ENCODE measurements around the gene PRKCB. TPM values are rescaled to one million over a fixed set of nuclear protein-coding genes. Genes with fewer than 3 reads are reported as not detected.
"Not testable (repeated sequence)": the region's sequence is repeated elsewhere in the genome, so short reads cannot be mapped to it uniquely, and the experiment has no call there.

Gene PRKCB
- total RNA-seq, 2 donors from 2014 or later, result 72.1 to 77.0 TPM

DNA sequence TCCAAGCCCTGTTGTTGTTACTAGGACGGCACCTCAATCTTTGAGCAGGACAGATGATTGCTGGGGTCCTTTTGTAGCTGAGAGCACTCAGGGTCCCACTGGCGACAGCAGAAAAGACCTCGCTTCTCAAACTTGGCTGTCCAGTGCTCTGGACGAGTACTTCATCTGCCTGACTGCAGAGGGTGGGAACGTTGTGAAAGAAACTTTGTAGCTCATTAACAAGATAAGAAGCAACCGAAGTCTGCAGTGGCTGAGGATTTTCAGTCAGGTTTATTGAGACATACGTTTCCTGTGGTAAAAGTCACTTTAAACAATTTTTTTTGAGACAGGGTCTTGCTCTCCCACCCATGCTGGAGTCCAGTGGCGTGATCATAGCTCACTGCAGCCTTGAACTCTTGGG lies 191.7 kb downstream of the PRKCB start:
- H3K4me3 Mint-ChIP-seq, result no peak overlapping the region
- peaks cover 6% of the 10 kb centered on the region for H3K4me1 Mint-ChIP-seq (ENCODE audit: low read depth)
- no peaks in the 10 kb centered on the region for H3K36me3 Mint-ChIP-seq (ENCODE audit: insufficient read depth in 2 of 2)
- ATAC-seq (replicated peaks in 1 of 2) (no peak), DNase-seq (no peak)
- H3K9me3 Mint-ChIP-seq, result no peaks in the 10 kb centered on the region
- no peak overlapping the region for H3K27ac Mint-ChIP-seq
- H3K27me3 Mint-ChIP-seq (ENCODE audit: low read depth), result no peaks in the 10 kb centered on the region

DNA sequence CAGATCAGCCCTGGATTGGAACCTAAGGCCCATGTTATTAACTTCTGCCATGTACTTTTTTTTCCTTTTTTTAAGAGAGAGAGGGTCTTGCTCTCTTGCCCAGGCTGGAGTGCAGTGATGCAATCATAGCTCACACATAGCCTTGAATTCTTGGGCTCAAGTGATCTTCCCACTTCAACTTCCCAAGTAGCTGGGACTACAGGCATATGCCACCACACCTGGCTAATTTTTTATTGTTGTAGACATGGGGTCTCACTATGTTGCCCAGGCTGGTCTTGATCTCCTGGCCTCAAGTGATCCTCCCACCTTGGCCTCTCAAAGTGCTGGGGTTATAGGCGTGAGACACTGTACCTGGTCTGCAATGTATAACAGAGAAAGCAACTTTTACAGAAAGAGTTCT lies 194.1 kb downstream of the PRKCB start:
- not testable (repeated sequence) for ATAC-seq (replicated peaks in 1 of 2); DNase-seq; H3K4me1 Mint-ChIP-seq (ENCODE audit: low read depth); H3K4me3 Mint-ChIP-seq; H3K27ac Mint-ChIP-seq; H3K27me3 Mint-ChIP-seq (ENCODE audit: low read depth); H3K36me3 Mint-ChIP-seq (ENCODE audit: insufficient read depth in 2 of 2); H3K9me3 Mint-ChIP-seq

DNA sequence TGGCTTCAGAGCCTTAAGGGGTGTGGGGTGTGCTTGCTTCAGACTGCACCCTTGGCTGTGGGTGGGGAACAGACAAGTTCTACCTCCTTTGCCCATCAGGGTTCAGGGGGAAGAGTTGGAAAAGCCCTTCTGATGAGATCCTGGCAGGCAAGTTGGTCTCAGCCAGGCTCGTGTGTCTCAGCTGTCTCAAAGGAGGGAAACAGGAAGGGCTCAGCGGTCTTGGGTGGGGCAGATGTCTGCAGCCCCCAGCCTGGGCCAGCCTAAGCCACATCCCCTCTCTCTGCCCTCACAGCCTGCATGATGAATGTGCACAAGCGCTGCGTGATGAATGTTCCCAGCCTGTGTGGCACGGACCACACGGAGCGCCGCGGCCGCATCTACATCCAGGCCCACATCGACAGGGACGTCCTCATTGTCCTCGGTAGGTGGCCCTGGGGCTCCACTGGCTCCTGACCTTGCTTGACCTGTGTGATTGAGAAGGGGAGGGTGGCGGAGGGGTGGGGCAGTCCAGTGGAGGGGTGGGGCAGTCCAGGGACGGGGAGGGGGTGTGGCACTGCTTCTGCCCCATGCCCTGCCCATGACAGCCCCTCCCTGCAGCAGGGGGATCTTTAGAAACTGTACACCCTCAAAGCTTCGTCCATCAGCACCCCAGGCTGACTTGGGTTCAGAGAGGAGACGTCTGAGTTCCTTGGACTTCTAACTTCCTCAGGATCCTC lies 199.5 kb downstream of the PRKCB start:
- no peak overlapping the region for H3K4me3 Mint-ChIP-seq
- ATAC-seq (replicated peaks in 1 of 2) (peak; percentile 70 to 77), DNase-seq (peak; percentile 14 to 16)
- no peak overlapping the region for H3K27ac Mint-ChIP-seq
- H3K4me1 Mint-ChIP-seq (ENCODE audit: low read depth), result peaks cover 28% of the 10 kb centered on the region
- no peaks in the 10 kb centered on the region for H3K27me3 Mint-ChIP-seq (ENCODE audit: low read depth)
- no peaks in the 10 kb centered on the region for H3K9me3 Mint-ChIP-seq
- H3K36me3 Mint-ChIP-seq (ENCODE audit: insufficient read depth in 2 of 2), result peaks cover 7 to 14% of the 10 kb centered on the region in 2 donors

DNA sequence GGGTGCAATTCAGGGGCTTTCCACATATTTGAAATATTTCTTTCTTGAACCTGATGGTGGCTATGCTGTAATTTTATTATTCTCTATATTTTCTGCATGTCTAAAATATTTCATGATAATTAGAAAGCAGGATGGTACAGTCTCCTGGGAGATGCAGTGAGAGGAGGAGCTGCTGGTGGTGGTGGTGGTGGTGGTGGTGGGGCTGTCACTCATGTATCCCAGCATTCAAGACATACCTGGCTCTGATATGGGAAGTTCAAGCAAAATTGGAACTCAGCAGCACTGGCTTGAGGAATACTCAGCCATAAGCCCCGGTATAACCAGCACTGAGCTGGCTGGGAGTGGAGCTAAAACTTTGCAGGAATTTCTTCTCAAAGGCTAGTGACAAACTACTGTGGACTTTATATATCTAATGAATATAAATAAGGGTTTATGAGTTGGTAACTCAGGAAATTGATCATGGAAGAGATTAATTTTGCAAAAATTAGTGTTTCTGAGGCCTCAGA lies 200.3 kb downstream of the PRKCB start:
- DNase-seq (no peak), ATAC-seq (replicated peaks in 1 of 2) (no peak)
- Mint-ChIP-seq H3K27me3 (ENCODE audit: low read depth) (no peaks in the 10 kb centered on the region), H3K4me3 (no peak overlapping the region), H3K36me3 (ENCODE audit: insufficient read depth in 2 of 2) (peaks cover 7 to 14% of the 10 kb centered on the region in 2 donors), H3K4me1 (ENCODE audit: low read depth) (peaks cover 28% of the 10 kb centered on the region), H3K27ac (no peak overlapping the region), H3K9me3 (no peaks in the 10 kb centered on the region)

DNA sequence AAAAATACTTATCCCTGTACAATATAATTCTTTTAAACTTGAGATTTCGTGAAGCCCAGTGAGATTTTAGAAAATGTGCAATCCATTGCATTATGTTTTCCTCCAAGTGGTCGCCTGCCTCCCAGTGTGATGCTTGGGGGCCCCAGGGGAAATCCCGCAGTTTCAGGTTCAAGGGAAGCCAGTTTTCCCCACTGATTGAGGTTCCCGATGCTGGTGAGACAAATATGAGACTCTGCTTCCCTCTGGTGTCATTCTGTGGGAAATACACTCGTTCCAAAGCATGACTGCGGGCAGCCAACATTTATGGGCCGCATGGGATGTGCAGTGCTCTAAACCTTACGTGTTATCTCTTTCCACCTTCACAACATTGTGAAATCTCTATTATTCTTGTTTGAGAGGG lies 200.8 kb downstream of the PRKCB start:
- H3K9me3 Mint-ChIP-seq, result no peaks in the 10 kb centered on the region
- DNase-seq (peak; percentile 22 to 30), ATAC-seq (replicated peaks in 1 of 2) (peak; percentile 38 to 46)
- H3K4me1 Mint-ChIP-seq (ENCODE audit: low read depth), result peaks cover 30% of the 10 kb centered on the region
- no peak overlapping the region for H3K4me3 Mint-ChIP-seq
- H3K36me3 Mint-ChIP-seq (ENCODE audit: insufficient read depth in 2 of 2), result peaks cover 7 to 14% of the 10 kb centered on the region in 2 donors
- no peak overlapping the region for H3K27ac Mint-ChIP-seq
- no peaks in the 10 kb centered on the region for H3K27me3 Mint-ChIP-seq (ENCODE audit: low read depth)

DNA sequence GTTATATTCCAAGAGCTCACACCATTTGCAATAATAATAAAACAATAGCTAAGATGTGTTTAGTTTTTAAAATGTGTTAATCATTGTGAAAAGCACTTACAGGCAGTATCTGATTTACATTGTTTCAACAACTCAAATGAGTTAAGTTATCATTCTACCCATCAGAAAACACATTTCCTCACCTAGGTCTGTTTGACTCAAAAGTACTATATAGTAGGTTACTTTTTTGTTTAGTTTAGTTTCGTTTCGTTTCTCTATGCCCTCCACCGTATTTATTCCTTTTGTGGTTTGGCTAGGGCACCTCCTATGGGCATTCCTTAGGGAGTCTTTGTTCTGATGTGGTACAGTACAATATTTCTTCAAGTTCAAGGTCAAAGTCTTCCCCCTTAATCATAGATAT lies 201.6 kb downstream of the PRKCB start:
- Mint-ChIP-seq H3K4me1 (ENCODE audit: low read depth) (peaks cover 35% of the 10 kb centered on the region), H3K27me3 (ENCODE audit: low read depth) (no peaks in the 10 kb centered on the region), H3K36me3 (ENCODE audit: insufficient read depth in 2 of 2) (peaks cover 7 to 14% of the 10 kb centered on the region in 2 donors), H3K27ac (no peak overlapping the region), H3K4me3 (no peak overlapping the region), H3K9me3 (no peaks in the 10 kb centered on the region)
- ATAC-seq (replicated peaks in 1 of 2), result no peak
- DNase-seq, result no peak

DNA sequence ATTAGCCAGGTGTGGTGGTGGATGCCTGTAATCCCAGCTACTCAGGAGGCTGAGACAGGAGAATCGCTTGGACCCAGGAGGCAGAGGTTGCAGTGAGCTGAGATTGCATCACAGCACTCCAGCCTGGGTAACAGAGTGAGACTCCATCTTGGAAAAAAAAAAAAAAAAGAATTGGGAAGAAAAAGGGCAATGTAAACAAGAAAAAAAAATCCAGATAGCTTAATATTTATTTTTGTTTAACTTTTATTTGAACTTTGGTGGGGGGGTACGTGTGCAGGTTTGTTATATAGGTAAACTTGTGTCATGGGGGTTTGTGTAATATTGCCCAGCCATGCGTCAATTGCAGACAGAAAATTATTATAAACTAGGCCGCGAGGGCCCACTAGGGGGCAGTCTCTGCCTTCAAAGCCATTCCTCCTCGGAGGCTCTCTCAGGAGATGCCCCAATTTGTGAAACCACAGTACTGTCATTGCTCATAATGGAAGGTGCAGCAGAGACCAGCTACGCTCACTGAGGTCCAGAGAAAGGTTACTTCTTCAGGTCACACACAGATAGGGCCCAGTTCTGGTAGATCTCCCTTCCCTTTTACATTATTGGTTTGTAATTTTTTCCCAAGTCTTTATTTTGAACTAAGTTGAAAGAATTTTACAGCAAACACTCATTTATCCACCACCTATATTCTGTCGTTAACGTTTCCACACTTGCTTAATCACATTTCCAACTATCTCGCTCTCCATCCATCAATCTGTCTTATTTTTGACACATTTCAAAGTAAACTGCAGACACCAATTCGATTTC lies 206.2 kb downstream of the PRKCB start:
- no peak overlapping the region for H3K27ac Mint-ChIP-seq
- H3K27me3 Mint-ChIP-seq (ENCODE audit: low read depth), result no peaks in the 10 kb centered on the region
- ATAC-seq (replicated peaks in 1 of 2), result peak; percentile 96 to 99
- H3K9me3 Mint-ChIP-seq, result no peaks in the 10 kb centered on the region
- DNase-seq, result peak; percentile 73 to 86
- peaks cover 2 to 8% of the 10 kb centered on the region in 2 donors for H3K36me3 Mint-ChIP-seq (ENCODE audit: insufficient read depth in 2 of 2)
- no peak overlapping the region for H3K4me3 Mint-ChIP-seq
- peaks cover 11% of the 10 kb centered on the region for H3K4me1 Mint-ChIP-seq (ENCODE audit: low read depth)

DNA sequence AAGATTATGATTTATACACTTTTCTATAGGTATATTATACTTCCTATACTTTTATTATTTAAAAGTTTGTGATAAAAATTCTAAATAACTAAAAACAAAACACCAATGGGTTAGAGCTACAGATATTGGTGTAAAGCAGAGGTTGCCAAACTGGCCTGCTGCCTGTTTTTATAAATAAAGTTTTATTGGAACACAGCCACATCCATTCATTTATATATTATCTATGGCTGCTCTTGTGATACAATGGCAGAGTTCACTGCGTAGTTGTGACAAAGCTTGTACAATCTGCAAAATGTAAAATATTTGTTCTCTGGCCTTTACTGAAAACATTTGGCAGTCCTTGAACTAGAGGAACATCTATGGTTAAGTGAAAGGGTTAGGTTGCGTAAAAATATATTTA lies 208.7 kb downstream of the PRKCB start:
- Mint-ChIP-seq H3K9me3 (no peaks in the 10 kb centered on the region), H3K4me3 (no peak overlapping the region), H3K4me1 (ENCODE audit: low read depth) (peaks cover 10% of the 10 kb centered on the region), H3K36me3 (ENCODE audit: insufficient read depth in 2 of 2) (no peaks in the 10 kb centered on the region), H3K27me3 (ENCODE audit: low read depth) (no peaks in the 10 kb centered on the region), H3K27ac (no peak overlapping the region)
- DNase-seq (no peak), ATAC-seq (replicated peaks in 1 of 2) (no peak)

DNA sequence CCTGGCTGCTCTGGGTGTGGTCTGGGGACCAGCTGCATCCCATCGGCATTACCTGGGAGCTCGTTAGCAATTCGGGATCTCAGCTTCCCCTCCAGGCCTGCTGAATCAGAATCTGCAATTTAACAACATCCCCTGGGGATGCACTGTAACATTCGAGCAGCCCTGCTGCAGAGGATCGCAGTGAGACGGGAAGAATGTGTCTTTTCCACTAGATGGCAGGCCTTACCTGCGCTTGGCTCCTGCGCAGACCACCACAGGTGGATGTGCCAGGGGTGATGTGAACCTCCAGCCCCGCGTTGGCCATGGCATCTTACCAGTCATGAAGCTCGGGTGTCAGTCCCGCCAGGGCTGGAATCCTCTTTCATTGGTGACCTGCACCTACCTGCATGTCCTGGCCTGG lies 209.9 kb downstream of the PRKCB start:
- DNase-seq (no peak), ATAC-seq (replicated peaks in 1 of 2) (no peak)
- no peaks in the 10 kb centered on the region for H3K9me3 Mint-ChIP-seq
- no peaks in the 10 kb centered on the region for H3K27me3 Mint-ChIP-seq (ENCODE audit: low read depth)
- H3K4me1 Mint-ChIP-seq (ENCODE audit: low read depth), result peaks cover 10% of the 10 kb centered on the region
- H3K27ac Mint-ChIP-seq, result no peak overlapping the region
- H3K36me3 Mint-ChIP-seq (ENCODE audit: insufficient read depth in 2 of 2), result no peaks in the 10 kb centered on the region
- H3K4me3 Mint-ChIP-seq, result no peak overlapping the region

DNA sequence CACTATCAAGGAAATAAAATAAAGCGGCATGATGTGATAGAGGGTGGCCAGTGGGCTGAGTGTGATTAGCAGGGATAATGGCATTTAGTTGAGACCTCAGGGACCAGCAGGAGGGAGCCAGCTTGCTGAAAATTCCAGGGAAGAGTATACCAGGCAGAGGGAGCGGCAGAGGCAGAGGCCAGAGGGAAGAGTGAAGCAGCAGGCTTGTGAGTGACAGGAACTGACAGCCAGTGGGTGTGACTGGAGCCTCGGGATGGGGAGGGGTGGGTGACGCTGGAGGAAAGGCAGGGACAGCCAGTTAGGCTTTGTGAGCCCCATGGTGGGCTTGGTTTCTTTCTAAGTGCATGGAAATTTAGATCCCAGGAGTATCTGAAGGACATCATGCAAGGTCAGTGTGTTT lies 210.7 kb downstream of the PRKCB start:
- peaks cover 0 to 2% of the 10 kb centered on the region in 2 donors for H3K36me3 Mint-ChIP-seq (ENCODE audit: insufficient read depth in 2 of 2)
- H3K27me3 Mint-ChIP-seq (ENCODE audit: low read depth), result no peaks in the 10 kb centered on the region
- H3K4me1 Mint-ChIP-seq (ENCODE audit: low read depth), result peaks cover 10% of the 10 kb centered on the region
- ATAC-seq (replicated peaks in 1 of 2) (no peak), DNase-seq (no peak)
- no peak overlapping the region for H3K4me3 Mint-ChIP-seq
- H3K27ac Mint-ChIP-seq, result peak overlapping the region; percentile 17
- H3K9me3 Mint-ChIP-seq, result no peaks in the 10 kb centered on the region

DNA sequence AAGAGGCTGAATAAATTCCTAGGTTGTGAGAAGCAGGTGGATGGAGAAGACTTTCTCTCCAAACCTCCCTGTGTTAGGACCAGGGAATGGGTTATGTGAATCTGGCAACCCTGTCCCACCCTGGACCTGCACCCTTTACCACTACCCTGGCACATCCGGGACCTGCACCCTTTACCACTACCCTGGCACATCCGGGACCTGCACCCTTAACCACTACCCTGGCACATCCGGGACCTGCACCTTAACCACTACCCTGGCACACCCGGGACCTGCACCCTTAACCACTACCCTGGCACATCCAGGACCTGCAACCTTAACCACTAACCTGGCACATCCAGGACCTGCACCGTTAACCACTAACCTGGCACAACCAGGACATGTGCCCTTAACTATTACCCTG lies 213.3 kb downstream of the PRKCB start:
- Mint-ChIP-seq H3K27me3 (ENCODE audit: low read depth) (no peaks in the 10 kb centered on the region), H3K9me3 (peaks cover 0 to 2% of the 10 kb centered on the region in 2 donors), H3K27ac (no peak overlapping the region), H3K4me3 (no peak overlapping the region), H3K36me3 (ENCODE audit: insufficient read depth in 2 of 2) (peaks cover 0 to 6% of the 10 kb centered on the region in 2 donors), H3K4me1 (ENCODE audit: low read depth) (no peaks in the 10 kb centered on the region)
- ATAC-seq (replicated peaks in 1 of 2) (no peak), DNase-seq (no peak)

DNA sequence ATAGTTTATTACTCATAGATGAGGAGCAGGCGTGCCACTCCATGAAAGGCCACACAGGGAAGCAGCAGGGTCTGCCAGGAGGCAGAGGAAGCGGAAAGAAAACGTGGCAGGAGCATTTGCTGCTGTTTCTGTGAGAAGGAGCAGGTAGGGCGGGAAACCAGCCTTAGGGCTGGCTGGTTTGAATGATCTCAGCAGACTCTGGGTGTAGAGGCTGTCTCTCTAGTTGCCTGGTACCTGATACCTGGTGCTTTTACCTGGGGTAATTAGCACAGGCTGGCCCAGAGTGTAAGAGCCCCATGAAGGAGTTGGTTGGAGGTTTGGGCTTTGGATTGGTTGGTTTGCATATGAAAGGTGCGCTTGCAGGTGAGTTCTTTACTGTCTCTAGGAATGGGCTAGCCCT lies 215.3 kb downstream of the PRKCB start:
- Mint-ChIP-seq H3K9me3 (peaks cover 0 to 2% of the 10 kb centered on the region in 2 donors), H3K27me3 (ENCODE audit: low read depth) (no peaks in the 10 kb centered on the region), H3K36me3 (ENCODE audit: insufficient read depth in 2 of 2) (peaks cover 0 to 6% of the 10 kb centered on the region in 2 donors), H3K4me3 (no peak overlapping the region), H3K4me1 (ENCODE audit: low read depth) (no peaks in the 10 kb centered on the region), H3K27ac (no peak overlapping the region)
- ATAC-seq (replicated peaks in 1 of 2) (no peak), DNase-seq (no peak)

DNA sequence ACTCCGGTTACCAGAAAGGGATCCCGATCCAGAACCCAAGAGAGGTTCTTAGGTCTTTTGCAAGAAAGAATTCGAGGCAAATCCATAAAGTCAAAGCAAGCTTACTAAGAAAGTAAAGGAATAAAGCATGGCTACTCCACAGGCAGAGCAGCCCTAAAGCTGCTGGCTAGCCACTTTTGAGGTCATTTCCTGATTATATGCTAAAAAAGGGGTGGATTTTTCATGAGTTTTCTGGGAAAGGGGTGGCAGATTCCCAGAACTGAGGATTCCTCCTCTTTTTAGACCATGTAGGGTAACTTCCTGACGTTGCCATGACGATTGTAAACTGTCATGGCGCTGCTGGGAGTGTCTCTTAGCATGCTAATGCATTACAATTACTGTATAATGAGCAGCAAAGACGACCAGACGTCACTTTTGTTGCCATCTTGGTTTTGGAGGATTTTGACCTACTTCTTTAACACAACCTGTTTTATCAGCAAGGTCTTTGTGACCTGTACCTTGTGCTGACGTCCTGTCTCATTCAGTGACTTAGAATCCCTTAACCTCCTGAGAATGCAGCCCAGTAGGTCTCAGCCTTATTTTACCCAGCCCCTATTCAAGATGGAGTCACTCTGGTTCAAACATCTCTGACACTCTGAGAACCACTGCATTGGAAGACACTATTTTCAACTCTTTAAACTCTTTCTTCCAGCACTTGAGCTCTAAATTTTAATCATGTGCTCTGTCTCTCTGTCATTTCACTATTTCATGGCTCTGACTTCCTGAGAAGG lies 216.7 kb downstream of the PRKCB start:
- Mint-ChIP-seq H3K4me1 (ENCODE audit: low read depth) (no peaks in the 10 kb centered on the region), H3K27me3 (ENCODE audit: low read depth) (no peaks in the 10 kb centered on the region), H3K4me3 (no peak overlapping the region), H3K9me3 (peaks cover 0 to 2% of the 10 kb centered on the region in 2 donors), H3K36me3 (ENCODE audit: insufficient read depth in 2 of 2) (peaks cover 0 to 6% of the 10 kb centered on the region in 2 donors), H3K27ac (no peak overlapping the region)
- ATAC-seq (replicated peaks in 1 of 2) (no peak), DNase-seq (no peak)

All from activated T-cell treated with anti-CD3 and anti-CD28 coated beads, Interleukin-2, amount 50 U/mL, for 72 hours (primary cell).